ENCODE measurements around the gene JAG2. TPM values are rescaled to one million over a fixed set of nuclear protein-coding genes. Genes with fewer than 3 reads are reported as not detected.

Gene JAG2
- total RNA-seq, 4 donors from 2014 or later = 5.0 to 19.0 (median 13.9) TPM

DNA sequence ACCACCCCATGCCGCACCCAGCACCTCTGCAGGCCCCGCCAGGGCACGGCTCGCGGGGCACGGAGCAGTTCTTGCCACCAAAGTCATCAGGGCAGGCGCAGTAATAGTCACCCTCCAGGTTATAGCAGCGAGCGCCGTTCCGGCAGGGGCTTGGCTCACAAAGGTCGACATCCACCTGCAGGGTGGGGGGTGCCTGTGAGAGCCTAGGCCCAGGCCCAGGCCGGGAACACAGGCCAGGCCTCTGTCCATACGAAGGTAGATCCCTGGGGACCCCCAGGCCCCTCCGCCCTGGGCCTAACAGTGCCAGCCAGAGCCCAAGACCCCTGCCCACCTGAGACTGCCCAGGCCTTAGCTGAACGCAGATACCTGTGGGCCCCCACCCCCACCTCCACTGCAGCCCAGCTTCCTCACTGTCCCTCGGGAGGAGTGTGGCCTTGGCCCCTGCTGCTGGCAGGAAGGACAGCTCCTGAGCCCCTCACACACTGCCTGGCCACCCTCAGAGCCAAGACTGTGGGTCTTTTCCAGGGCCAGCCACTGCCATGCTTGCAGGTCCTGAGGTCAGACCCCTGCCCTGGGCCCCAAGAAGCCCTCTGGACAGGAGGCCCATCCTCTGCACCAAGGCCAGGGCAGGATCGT lies 19.3 kb downstream of the JAG2 start:
- Histone ChIP-seq H3K4me1 (peaks cover 2 to 22% (median 9%) of the 10 kb centered on the region in 4 donors), H3K27ac (replicated peaks in 1 of 4) (no peak overlapping the region), H3K36me3 (peaks cover 0 to 75% (median 20%) of the 10 kb centered on the region in 4 donors), H3K27me3 (no peaks in the 10 kb centered on the region), H3K9me3 (no peaks in the 10 kb centered on the region), H3K4me3 (no peak overlapping the region)
- no peak for DNase-seq (ENCODE audit: extremely low spot score)
- intact Hi-C loops (cut with DNase I) = no loop called here
- WGBS = 100% methylated on average over 3 of the region's 18 CpGs
- TF ChIP-seq, protein P1, sequence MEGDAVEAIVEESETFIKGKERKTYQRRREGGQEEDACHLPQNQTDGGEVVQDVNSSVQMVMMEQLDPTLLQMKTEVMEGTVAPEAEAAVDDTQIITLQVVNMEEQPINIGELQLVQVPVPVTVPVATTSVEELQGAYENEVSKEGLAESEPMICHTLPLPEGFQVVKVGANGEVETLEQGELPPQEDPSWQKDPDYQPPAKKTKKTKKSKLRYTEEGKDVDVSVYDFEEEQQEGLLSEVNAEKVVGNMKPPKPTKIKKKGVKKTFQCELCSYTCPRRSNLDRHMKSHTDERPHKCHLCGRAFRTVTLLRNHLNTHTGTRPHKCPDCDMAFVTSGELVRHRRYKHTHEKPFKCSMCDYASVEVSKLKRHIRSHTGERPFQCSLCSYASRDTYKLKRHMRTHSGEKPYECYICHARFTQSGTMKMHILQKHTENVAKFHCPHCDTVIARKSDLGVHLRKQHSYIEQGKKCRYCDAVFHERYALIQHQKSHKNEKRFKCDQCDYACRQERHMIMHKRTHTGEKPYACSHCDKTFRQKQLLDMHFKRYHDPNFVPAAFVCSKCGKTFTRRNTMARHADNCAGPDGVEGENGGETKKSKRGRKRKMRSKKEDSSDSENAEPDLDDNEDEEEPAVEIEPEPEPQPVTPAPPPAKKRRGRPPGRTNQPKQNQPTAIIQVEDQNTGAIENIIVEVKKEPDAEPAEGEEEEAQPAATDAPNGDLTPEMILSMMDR (IDR thresholded peaks at IDR 0.05) = no peak
- TF ChIP-seq POLR2A (IDR thresholded peaks at IDR 0.05; ENCODE audit: low read depth) (no peak), EP300 (IDR thresholded peaks at IDR 0.05) (no peak), POLR2AphosphoS5 (IDR thresholded peaks at IDR 0.05) (no peak)

DNA sequence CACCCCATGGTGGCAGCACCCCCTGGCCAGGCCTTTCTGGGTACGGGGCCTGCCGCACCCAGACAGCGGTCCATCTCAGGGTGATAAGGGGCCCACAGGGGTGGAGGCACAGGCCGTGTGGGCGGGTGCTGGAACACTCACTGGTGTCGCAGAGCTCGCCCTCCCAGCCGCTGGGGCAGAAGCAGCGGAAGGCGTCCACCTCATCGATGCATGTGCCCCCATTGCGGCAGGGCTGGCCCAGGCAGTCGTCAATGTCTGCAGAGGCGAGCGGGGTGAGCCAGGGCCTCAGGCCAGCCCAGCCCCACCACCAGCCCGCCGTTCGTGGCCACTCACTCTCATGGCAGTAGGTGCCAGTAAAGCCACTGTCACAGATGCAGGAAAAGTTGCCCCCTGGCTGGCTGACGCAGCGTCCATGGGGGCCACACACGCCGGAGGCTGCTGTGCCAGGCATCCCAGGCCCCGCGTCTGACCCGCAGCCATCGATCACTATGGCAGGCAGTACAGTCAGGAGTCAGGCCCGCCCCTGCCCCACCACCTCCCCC lies 19.9 kb downstream of the JAG2 start:
- intact Hi-C loops (cut with DNase I) = no loop called here
- TF ChIP-seq POLR2AphosphoS5 (IDR thresholded peaks at IDR 0.05) (no peak), EP300 (IDR thresholded peaks at IDR 0.05) (no peak), POLR2A (IDR thresholded peaks at IDR 0.05; ENCODE audit: low read depth) (no peak)
- TF ChIP-seq, protein P1 (IDR thresholded peaks at IDR 0.05) = no peak

DNA sequence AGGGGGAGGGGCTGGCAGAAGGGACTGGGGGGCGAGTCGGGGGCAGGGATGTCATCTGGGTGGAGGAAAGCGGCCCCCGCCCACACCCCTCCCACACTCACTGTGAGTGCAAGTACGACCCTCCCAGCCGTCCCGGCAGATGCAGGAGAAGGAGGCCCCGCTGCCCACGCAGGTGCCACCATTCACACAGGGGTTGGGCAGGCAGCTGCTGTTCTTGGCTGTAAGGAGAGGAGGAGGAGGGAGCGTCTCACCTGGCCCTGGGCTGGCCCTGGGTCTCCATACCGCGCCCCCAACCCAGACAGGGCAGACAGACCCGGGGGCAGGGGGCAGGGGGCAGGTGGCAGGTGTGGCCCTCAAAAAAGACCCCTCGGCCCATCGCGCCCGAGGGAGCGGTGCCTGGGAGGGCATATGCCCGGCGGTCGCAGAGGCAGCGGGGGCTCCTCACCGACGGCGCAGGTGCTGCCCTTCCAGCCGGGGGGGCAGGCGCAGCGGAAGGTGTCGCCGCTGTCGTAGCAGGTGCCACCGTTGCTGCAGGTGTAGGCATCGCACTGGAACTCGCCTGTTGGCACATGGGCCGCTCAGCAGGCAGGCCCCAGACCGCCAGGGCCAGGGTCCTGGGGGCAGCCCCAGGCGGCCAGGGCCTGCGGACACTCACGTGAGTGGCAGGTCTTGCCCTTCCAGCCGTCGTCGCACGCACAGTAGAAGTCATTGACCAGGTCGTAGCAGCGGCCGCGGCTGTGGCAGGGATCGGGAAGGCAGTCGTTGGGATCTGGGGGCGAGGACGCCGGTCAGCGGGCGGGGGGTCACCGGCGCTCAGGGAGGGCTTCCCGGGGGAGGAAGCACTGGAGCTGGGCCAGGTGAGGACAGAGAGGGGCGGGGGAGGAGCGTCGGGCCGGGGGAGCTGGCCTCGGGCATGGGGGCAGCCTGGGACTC lies 20.6 kb downstream of the JAG2 start:
- WGBS = 90% methylated on average over 40 of the region's 62 CpGs
- Histone ChIP-seq H3K27me3 (no peaks in the 10 kb centered on the region), H3K9me3 (no peaks in the 10 kb centered on the region), H3K36me3 (peaks cover 0 to 88% (median 22%) of the 10 kb centered on the region in 4 donors), H3K27ac (replicated peaks in 1 of 4) (no peak overlapping the region), H3K4me1 (peaks cover 0 to 13% (median 4%) of the 10 kb centered on the region in 4 donors), H3K4me3 (no peak overlapping the region)
- TF ChIP-seq POLR2AphosphoS5 (IDR thresholded peaks at IDR 0.05) (no peak), POLR2A (IDR thresholded peaks at IDR 0.05; ENCODE audit: low read depth) (no peak), EP300 (IDR thresholded peaks at IDR 0.05) (no peak)
- TF ChIP-seq, protein P1 (IDR thresholded peaks at IDR 0.05) = no peak
- intact Hi-C loops (cut with DNase I) = no loop called here
- no peak for DNase-seq (ENCODE audit: extremely low spot score)

More for the DNA sequence above, 19.9 kb downstream of the JAG2 start:
- H3K9me3 ChIP-seq = no peaks in the 10 kb centered on the region
- H3K27ac ChIP-seq (replicated peaks in 1 of 4) = no peak overlapping the region
- peaks cover 0 to 17% (median 8%) of the 10 kb centered on the region in 4 donors for H3K4me1 ChIP-seq
- H3K4me3 ChIP-seq = no peak overlapping the region
- WGBS = 90% methylated on average over 6 of the region's 27 CpGs
- no peaks in the 10 kb centered on the region for H3K27me3 ChIP-seq
- no peak for DNase-seq (ENCODE audit: extremely low spot score)
- peaks cover 0 to 81% (median 20%) of the 10 kb centered on the region in 4 donors for H3K36me3 ChIP-seq

DNA sequence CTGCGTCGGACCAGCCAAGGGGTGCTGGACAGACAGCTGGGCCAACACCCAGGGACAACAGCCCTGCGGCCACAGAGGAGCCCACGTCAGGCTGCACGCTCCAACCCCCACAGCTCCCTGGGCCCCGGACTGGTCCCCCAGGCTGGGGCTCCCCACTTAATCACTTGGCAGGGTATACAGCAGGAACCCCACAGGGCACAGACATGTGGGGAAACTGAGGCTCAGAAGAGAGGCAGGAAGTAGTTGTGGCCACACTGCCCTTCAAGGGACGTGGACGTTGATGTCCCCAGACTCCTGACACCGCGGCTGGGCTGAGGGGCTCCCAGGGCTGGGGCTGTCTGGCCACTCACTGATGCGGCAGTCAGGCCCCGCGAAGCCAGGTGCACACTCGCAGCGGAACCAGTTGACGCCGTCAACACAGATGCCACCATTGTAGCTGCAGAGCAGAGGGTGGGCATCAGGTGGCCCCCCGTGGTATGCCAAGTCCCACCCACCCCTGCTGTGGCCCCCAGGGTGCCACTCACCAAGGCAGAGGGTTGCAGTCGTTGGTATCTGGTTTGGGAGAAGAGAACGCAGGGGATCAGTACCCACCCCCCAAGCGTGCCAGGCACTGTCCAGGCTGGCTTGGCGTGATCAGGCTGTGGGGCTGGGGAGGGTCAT lies 21.5 kb downstream of the JAG2 start:
- DNase-seq (ENCODE audit: extremely low spot score) = no peak
- Histone ChIP-seq H3K4me3 (no peak overlapping the region), H3K4me1 (peaks cover 0 to 5% (median under 1%) of the 10 kb centered on the region in 4 donors), H3K36me3 (peaks cover 0 to 95% (median 27%) of the 10 kb centered on the region in 4 donors), H3K9me3 (no peaks in the 10 kb centered on the region), H3K27me3 (no peaks in the 10 kb centered on the region), H3K27ac (replicated peaks in 1 of 4) (no peak overlapping the region)
- no peak for TF ChIP-seq POLR2A (IDR thresholded peaks at IDR 0.05; ENCODE audit: low read depth)
- no peak for TF ChIP-seq POLR2AphosphoS5 (IDR thresholded peaks at IDR 0.05)
- TF ChIP-seq, protein P1 (IDR thresholded peaks at IDR 0.05) = no peak
- no peak for TF ChIP-seq EP300 (IDR thresholded peaks at IDR 0.05)
- intact Hi-C loops (cut with DNase I) = no loop called here
- WGBS = 89% methylated on average over 10 of the region's 22 CpGs
